ENCODE results near the gene CBLB.

DNA sequence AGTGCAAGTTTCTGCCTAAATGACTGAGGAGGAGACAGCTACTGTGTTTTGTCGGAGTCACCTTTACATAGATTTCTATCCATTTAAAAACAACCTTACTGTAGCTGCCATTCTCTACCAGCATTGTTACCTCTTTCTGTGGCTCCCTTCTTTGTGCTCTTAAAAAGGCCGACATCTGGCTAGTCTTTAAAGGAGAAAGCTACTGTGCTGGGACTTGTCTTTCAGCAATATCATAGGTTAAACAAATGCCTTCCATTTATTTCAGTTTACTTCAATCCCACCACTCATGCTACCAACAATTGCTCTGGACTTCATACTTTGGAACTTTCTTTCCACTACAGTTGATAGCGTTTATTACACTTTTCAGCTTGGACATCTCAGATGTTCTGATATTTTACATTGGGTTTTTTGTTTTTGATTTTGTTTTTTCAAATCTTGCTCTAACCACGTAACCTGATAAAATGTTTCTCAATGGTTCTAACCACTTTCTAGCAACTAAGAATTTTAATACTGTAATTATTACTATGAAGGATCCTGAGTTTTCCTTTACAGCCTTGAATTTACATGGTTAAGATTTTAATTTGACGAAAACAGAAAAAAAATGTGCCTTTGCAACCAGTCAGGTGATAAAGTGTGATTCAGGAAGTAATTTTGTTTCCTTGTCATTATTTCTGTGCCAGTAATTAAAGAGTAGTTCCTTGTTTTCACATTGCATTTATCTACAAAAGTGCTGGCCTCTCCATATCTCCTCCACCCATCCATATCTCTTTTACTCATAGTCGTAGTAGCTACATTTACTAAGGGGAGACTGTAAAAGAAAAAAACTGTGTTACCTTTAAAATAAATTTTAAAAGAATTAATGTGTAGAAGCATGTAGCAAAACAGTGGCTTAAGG is 1.3 kb upstream of the CBLB start:
- TF ChIP-seq CTCF (IDR thresholded peaks at IDR 0.05) (no peak), POLR2A (IDR thresholded peaks at IDR 0.05) (no peak)

Measured in right lobe of liver (tissue), 4 donors.